ENCODE results near the gene MAP1LC3C.

Gene MAP1LC3C

DNA sequence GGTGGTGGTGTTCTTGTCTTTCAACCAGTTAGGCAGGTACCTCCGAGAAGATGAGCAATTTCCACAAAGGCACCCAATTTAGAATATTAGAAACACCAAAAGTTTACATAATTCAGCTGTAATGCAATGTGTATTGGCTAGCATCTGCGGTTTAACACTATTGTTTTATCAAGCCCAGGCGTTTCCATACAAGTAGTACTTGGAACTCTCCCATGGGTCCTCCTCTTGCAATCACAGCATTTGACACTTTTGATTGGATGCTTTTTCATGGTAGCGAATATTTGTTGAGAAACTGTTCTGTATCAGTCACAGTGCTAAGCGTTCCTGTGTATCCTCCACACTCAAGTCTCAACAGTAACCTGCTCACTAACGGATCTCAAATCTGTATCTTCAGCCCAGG is 20.1 kb upstream of the MAP1LC3C start:
- TF ChIP-seq, protein P1, sequence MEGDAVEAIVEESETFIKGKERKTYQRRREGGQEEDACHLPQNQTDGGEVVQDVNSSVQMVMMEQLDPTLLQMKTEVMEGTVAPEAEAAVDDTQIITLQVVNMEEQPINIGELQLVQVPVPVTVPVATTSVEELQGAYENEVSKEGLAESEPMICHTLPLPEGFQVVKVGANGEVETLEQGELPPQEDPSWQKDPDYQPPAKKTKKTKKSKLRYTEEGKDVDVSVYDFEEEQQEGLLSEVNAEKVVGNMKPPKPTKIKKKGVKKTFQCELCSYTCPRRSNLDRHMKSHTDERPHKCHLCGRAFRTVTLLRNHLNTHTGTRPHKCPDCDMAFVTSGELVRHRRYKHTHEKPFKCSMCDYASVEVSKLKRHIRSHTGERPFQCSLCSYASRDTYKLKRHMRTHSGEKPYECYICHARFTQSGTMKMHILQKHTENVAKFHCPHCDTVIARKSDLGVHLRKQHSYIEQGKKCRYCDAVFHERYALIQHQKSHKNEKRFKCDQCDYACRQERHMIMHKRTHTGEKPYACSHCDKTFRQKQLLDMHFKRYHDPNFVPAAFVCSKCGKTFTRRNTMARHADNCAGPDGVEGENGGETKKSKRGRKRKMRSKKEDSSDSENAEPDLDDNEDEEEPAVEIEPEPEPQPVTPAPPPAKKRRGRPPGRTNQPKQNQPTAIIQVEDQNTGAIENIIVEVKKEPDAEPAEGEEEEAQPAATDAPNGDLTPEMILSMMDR (IDR thresholded peaks at IDR 0.05; ENCODE audit: borderline replicate concordance, insufficient read depth, low read depth, low read length), result no peak
- H3K4me3 ChIP-seq (ENCODE audit: low read depth, low read length), result no peak overlapping the region

DNA sequence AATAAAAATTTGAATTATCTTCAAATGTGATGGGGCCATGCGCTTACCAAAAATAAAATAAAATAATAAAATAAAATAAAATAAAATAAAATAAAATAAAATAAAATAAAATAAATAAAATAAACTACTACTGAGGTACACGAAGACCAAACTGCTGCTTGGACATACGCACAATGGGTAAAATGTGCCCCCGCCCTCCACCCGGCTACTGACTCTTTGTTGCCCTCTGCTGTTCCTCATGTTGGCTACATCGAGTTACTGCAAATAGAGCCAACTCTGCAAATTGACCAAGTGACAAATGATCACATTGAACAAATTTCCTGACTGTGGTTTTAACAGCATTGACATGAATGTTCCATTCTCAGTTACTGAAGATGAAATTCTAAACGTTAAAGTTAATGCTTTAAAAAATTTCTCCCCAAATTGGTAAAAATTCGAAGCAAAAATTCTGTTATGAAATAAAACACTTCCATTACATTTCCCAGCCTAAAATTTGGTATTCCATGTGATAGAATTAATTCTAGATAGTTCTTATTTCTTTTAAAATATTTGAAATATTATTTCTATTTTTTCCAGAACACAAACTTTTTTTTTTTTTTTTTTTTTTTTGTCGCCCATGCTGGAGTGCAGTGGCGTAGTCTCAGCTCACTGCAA is 18.8 kb upstream of the MAP1LC3C start:
- TF ChIP-seq, protein P1 (IDR thresholded peaks at IDR 0.05; ENCODE audit: borderline replicate concordance, insufficient read depth, low read depth, low read length), result peak; percentile 67; the same call in 1 of the 2 replicates
- no peak overlapping the region for H3K4me3 ChIP-seq (ENCODE audit: low read depth, low read length)

GRCh38 chr1:242016479-242016878 is 17.6 kb upstream of the MAP1LC3C start:
- no peak overlapping the region for H3K4me3 ChIP-seq (ENCODE audit: low read depth, low read length)
- TF ChIP-seq, protein P1 (IDR thresholded peaks at IDR 0.05; ENCODE audit: borderline replicate concordance, insufficient read depth, low read depth, low read length), result no peak

DNA sequence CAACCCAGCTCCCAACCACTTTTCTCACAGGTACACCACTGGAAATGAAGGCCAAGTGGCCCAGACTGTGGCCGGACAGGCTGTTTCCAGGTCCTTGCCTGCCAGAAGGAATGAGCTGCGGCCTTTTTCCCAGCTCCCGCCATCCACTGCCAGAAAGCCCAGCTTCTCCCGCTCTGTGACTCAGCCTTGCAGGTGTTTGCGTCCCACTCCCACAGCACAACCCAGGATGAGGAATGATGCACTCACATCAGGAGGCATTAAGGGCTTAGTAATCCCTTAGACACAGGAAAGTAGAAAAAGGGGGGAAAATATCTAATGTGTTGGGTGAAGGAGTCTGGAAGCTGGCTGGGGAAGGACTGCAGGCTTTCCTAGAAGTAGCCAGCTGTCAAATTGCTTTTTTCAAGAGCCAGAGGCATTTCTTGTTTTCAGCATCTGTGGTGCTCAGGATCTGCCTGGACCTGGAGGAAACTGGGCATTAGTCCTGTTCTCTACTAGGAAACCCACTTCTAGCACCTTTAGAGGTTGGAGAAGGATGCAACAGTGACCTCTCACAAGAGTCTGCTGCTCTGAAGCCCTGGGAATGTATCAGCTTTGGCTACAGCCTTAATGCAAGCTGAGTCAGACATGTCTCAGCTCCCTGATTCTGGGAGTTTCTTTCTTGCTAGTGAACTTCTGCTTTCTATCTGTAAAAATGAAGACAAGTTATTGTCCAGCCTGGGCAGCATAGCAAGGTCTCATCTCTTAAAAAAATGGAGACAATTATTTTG is 13.2 kb upstream of the MAP1LC3C start:
- TF ChIP-seq, protein P1 (IDR thresholded peaks at IDR 0.05; ENCODE audit: borderline replicate concordance, insufficient read depth, low read depth, low read length), result no peak
- no peak overlapping the region for H3K4me3 ChIP-seq (ENCODE audit: low read depth, low read length)

DNA sequence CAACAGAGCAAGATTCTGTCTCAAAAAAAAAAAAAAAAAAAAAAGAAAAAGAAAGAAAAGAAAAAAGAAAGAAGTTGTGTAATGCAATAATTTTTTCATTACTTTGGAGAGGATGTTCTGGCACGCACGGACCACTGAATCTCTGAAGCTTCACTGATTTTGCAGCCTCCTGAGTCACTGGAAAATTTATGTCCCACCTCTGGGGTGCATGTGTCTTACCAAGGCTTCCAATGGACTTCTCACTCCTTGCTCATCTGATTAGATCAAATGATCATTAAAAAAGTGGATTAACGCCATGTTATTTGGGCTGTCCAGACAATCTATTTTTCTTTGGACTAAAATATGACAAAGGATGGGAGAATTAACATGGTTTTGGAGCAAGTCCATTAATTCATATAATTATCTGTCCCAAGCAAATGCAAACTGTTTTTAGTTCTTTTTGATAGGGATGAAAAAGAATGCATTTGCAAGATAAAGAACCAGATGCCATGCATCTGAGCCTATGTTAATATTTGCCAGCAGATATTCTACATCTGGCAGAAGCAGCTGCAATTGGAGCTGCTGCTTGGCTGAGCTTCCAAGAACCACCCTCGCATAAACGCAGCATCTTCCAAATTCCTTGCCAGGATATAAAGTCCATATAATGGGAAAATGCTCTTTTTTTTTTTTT is 10.1 kb upstream of the MAP1LC3C start:
- TF ChIP-seq, protein P1 (IDR thresholded peaks at IDR 0.05; ENCODE audit: borderline replicate concordance, insufficient read depth, low read depth, low read length), result no peak
- H3K4me3 ChIP-seq (ENCODE audit: low read depth, low read length), result no peak overlapping the region

DNA sequence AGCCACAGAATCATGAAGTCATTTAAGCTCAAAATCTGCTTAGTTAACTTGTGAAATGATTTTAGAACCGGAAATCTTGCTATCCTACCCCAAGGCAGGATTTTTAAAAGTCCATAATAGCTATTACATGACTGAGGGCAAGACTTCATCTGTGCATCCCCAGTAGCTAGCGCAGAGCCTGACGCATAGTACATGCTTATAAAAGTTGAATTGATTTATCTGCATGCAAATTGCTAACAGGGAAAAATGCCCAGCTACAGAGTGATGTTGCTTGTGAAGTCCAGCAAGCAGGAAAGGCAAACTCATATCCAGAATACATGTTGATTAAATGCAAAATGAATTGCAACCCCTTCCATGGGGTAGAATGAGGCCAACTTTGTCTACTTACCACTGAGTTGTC is 8.1 kb upstream of the MAP1LC3C start:
- TF ChIP-seq, protein P1 (IDR thresholded peaks at IDR 0.05; ENCODE audit: borderline replicate concordance, insufficient read depth, low read depth, low read length), result no peak
- H3K4me3 ChIP-seq (ENCODE audit: low read depth, low read length), result no peak overlapping the region
